GM19452 (cell line): ENCODE measurements around the gene HJURP.
A peak's percentile ranks its signal among the peaks of the same experiment; 100 is the strongest.
"Not testable (repeated sequence)": the region's sequence is repeated elsewhere in the genome, so short reads cannot be mapped to it uniquely, and the experiment has no call there.

Source experiments
- ATAC-seq: cut with Tn5 transposase; IDR thresholded peaks from one replicate; pipeline ENCODE4 v1.9.1; 2021; ENCODE audit not compliant: unreplicated experiment

Gene HJURP

GRCh38 chr2:233854241-233854981 is at the start of gene HJURP:
HJURP (minus strand) TSS chr2:233854535; CDS start chr2:233854500, 35 bp downstream.
- peak; percentile 94 for ATAC-seq

GRCh38 chr2:233901884-233902283 is 47.5 kb upstream of the HJURP start:
- no peak for ATAC-seq

- no peak for ATAC-seq
Measured at GRCh38 chr2:233901367-233901766, 47.0 kb upstream of the HJURP start.

GRCh38 chr2:233896253-233896652 is 41.9 kb upstream of the HJURP start:
- ATAC-seq: not testable (repeated sequence)

GRCh38 chr2:233892793-233893192 is 38.5 kb upstream of the HJURP start:
- ATAC-seq: no peak

- no peak for ATAC-seq
Measured at GRCh38 chr2:233882353-233882752, 28.0 kb upstream of the HJURP start.

- ATAC-seq: not testable (repeated sequence)
Measured at GRCh38 chr2:233872125-233872524, 17.8 kb upstream of the HJURP start.

- no peak for ATAC-seq
Measured at GRCh38 chr2:233871432-233871831, 17.1 kb upstream of the HJURP start.

- ATAC-seq: no peak
Measured at GRCh38 chr2:233867993-233868532, 13.7 kb upstream of the HJURP start, which contains the start of gene MSL3B. MSL3B (minus strand) TSS chr2:233868386.

- no peak for ATAC-seq
Measured at GRCh38 chr2:233866479-233866878, 12.1 kb upstream of the HJURP start.

GRCh38 chr2:233865838-233866237 is 11.5 kb upstream of the HJURP start:
- ATAC-seq: no peak

- no peak for ATAC-seq
Measured at GRCh38 chr2:233862261-233862768, 8.0 kb upstream of the HJURP start.

GRCh38 chr2:233858331-233858730 is 4.0 kb upstream of the HJURP start:
- no peak for ATAC-seq

- no peak for ATAC-seq
Measured at GRCh38 chr2:233857511-233858141, 3.3 kb upstream of the HJURP start.

- ATAC-seq: no peak
Measured at GRCh38 chr2:233856184-233856583, 1.8 kb upstream of the HJURP start.

GRCh38 chr2:233855345-233855744 is 1.0 kb upstream of the HJURP start:
- ATAC-seq: no peak

GRCh38 chr2:233853883-233854240 is 473 bp downstream of the HJURP start:
- ATAC-seq: no peak

GRCh38 chr2:233853353-233853752 is 982 bp downstream of the HJURP start:
- ATAC-seq: no peak

GRCh38 chr2:233852056-233852455 is 2.3 kb downstream of the HJURP start:
- ATAC-seq: no peak

GRCh38 chr2:233851169-233851568 is 3.2 kb downstream of the HJURP start:
- ATAC-seq: no peak

- ATAC-seq: no peak
Measured at GRCh38 chr2:233850745-233851144, 3.6 kb downstream of the HJURP start.

GRCh38 chr2:233849607-233850271 is 4.6 kb downstream of the HJURP start:
- ATAC-seq: no peak
